ENCODE data around the gene PLA2G2A. TPM values are rescaled to one million over a fixed set of nuclear protein-coding genes. Genes with fewer than 3 reads are reported as not detected.

Gene PLA2G2A
- total RNA-seq, 4 donors from 2014 or later = 14.9 to 154 (median 60.9) TPM

DNA sequence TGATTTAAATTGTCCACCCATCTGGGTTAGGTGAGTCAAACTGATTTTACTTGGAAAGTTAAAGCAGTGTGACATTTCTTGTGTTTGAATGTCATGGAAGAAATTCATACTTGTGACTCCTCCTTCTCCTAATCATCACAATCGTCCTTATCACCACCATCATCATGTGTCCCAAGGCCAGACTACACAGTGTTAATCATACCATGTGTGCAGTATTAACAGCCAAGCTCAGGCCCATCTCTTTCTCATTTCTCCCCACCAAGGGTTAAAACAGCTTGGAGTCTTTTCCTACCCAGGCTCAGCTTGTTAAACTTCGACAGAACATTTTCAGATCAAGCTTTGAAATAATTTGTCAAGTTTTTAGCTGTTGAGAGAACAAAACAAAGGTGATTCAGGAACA lies 33.5 kb downstream of the PLA2G2A start:
- H3K27ac ChIP-seq = no peak overlapping the region
- WGBS, 2 donors (ENCODE audit: low coverage in 1 of 2) = 16 to 26% methylated on average over 2 of the region's 2 CpGs
- no peaks in the 10 kb centered on the region for H3K36me3 ChIP-seq
- intact Hi-C loops (cut with DNase I; ENCODE audit: low total_unique reads) = no loop called here
- TF ChIP-seq EP300 (IDR thresholded peaks at IDR 0.05; ENCODE audit: low read depth) (no peak), CTCF (IDR thresholded peaks at IDR 0.05) (no peak)
- H3K27me3 ChIP-seq = peaks cover 4% of the 10 kb centered on the region
- H3K9me3 ChIP-seq = no peaks in the 10 kb centered on the region
- DNase-seq = no peak
- H3K4me1 ChIP-seq = no peaks in the 10 kb centered on the region
- H3K4me3 ChIP-seq = no peak overlapping the region
- in situ Hi-C loops (cut with MboI; ENCODE audit: low pct_ligation_motif_present in 1 of 4, low pct_unique_long_range_greater_than_20kb in 1 of 4, low sequenced_read_pairs in 3 of 4) = no loop called here

DNA sequence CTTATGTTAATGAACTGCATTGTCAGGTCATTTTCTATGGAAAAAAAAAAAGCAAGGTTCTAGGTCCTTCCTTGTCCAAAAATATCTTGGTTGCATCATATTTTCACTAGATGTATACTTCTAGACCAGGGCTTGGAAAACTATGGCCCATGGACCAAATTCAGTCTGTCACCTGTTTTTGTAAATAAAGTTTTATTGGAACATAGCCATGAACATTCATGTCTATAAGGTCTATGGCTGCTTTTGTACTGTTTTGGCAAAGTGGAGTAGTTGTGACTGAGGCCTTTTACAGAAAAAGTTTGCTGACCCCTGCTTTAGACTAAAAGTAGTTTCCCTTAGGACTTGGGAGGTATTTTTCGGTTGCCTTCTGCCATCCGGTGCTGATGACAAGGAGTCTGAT lies 36.8 kb downstream of the PLA2G2A start:
- intact Hi-C loops (cut with DNase I; ENCODE audit: low total_unique reads) (no loop called here), in situ Hi-C loops (cut with MboI; ENCODE audit: low pct_ligation_motif_present in 1 of 4, low pct_unique_long_range_greater_than_20kb in 1 of 4, low sequenced_read_pairs in 3 of 4) (no loop called here)
- Histone ChIP-seq H3K36me3 (no peaks in the 10 kb centered on the region), H3K27ac (no peak overlapping the region), H3K4me1 (no peaks in the 10 kb centered on the region), H3K27me3 (peaks cover 4% of the 10 kb centered on the region), H3K4me3 (no peak overlapping the region), H3K9me3 (no peaks in the 10 kb centered on the region)
- WGBS, 2 donors (ENCODE audit: low coverage in 1 of 2) = 92 to 95% methylated on average over 2 of the region's 2 CpGs
- DNase-seq = no peak
- TF ChIP-seq POLR2A (IDR thresholded peaks at IDR 0.05) = no peak
- no peak for TF ChIP-seq EP300 (IDR thresholded peaks at IDR 0.05; ENCODE audit: low read depth)
- no peak for TF ChIP-seq CTCF (IDR thresholded peaks at IDR 0.05)
- TF ChIP-seq POLR2AphosphoS5 (IDR thresholded peaks at IDR 0.05) = no peak

DNA sequence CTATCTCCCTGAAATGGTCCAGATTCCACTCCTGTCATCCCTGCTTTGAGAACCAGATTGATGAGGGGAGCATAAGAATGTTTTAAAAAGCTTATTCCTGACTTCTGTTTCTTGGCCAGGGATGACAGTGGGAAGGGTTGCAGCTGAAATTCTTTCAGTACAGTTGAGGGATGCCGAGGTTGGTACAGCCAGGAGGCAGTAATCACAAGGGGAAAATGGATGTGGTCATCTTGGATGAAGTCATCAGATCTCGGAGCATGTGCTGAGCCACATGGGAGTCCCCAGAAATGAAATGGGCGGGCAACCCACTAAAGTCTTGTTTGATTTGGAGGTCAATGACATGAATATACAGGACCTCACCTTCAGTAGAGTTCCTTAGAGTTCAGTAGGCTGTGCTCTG lies 37.3 kb downstream of the PLA2G2A start:
- no peaks in the 10 kb centered on the region for H3K9me3 ChIP-seq
- no peaks in the 10 kb centered on the region for H3K4me1 ChIP-seq
- H3K4me3 ChIP-seq = no peak overlapping the region
- no peak overlapping the region for H3K27ac ChIP-seq
- WGBS, 2 donors (ENCODE audit: low coverage in 1 of 2) = 60 to 68% methylated on average over 3 of the region's 3 CpGs
- DNase-seq = no peak
- TF ChIP-seq EP300 (IDR thresholded peaks at IDR 0.05; ENCODE audit: low read depth) (no peak), POLR2AphosphoS5 (IDR thresholded peaks at IDR 0.05) (no peak), POLR2A (IDR thresholded peaks at IDR 0.05) (no peak), CTCF (IDR thresholded peaks at IDR 0.05) (no peak)
- H3K27me3 ChIP-seq = peaks cover 4% of the 10 kb centered on the region
- in situ Hi-C loops (cut with MboI; ENCODE audit: low pct_ligation_motif_present in 1 of 4, low pct_unique_long_range_greater_than_20kb in 1 of 4, low sequenced_read_pairs in 3 of 4) = no loop called here
- intact Hi-C loops (cut with DNase I; ENCODE audit: low total_unique reads) = no loop called here
- no peaks in the 10 kb centered on the region for H3K36me3 ChIP-seq

- no peak for DNase-seq
- no peak overlapping the region for H3K4me3 ChIP-seq
- intact Hi-C loops (cut with DNase I; ENCODE audit: low total_unique reads) (no loop called here), in situ Hi-C loops (cut with MboI; ENCODE audit: low pct_ligation_motif_present in 1 of 4, low pct_unique_long_range_greater_than_20kb in 1 of 4, low sequenced_read_pairs in 3 of 4) (no loop called here)
- H3K9me3 ChIP-seq = no peaks in the 10 kb centered on the region
- H3K36me3 ChIP-seq = no peaks in the 10 kb centered on the region
- no peaks in the 10 kb centered on the region for H3K4me1 ChIP-seq
- peaks cover 4% of the 10 kb centered on the region for H3K27me3 ChIP-seq
- 87 to 92% methylated on average over 2 to 3 of the region's 3 CpGs for WGBS, 2 donors (ENCODE audit: low coverage in 1 of 2)
- TF ChIP-seq POLR2AphosphoS5 (IDR thresholded peaks at IDR 0.05) (no peak), POLR2A (IDR thresholded peaks at IDR 0.05) (no peak), EP300 (IDR thresholded peaks at IDR 0.05; ENCODE audit: low read depth) (no peak), CTCF (IDR thresholded peaks at IDR 0.05) (no peak)
- H3K27ac ChIP-seq = no peak overlapping the region
Measured at GRCh38 chr1:19941206-19941568, 38.2 kb downstream of the PLA2G2A start.

Data from transverse colon (tissue), 4 donors.